ENCODE measurements around the gene IGFN1. TPM values are rescaled to one million over a fixed set of nuclear protein-coding genes. Genes with fewer than 3 reads are reported as not detected.

The IGFN1 gene
- total RNA-seq, 1 experiment from 2014 or later: not detected

DNA sequence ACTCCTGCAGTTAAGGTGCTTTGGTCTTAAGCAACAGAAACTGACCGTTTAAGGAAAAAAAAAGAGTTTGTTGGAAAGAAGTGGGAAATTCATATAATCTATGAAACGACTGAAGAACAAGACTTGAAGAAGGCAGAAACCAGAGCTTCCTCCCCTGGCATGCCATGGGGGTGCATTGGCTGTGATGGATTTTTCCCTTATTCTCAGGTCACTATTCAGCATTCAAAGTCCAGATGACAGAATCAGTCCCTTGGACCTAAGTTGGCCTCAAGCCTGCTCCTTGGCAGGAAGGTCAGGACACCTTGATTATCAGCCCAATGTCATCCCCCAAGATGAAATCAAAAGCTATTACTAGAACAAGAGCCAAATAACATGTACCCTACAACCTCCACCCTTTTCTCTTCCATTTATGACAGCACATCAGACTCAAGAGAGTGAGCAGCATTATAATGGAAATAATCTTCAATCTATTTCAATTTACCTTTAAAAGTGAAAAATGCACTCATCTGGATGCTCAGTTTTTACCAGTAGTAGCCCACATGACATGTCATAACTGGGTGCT, 20.6 kb upstream of the IGFN1 start:
- Histone ChIP-seq H2BK5ac (ENCODE audit: insufficient read length, low read length) (no peak overlapping the region), H2BK120ac (ENCODE audit: low read depth, low read length, poor library complexity, severe bottlenecking) (no peak overlapping the region), H3K4me2 (ENCODE audit: insufficient read depth, insufficient read length, low read length) (peak overlapping the region; percentile 76), H3K9me3 (ENCODE audit: control insufficient read depth, low read depth, low read length) (no peaks in the 10 kb centered on the region), H3T11ph (ENCODE audit: low read length) (no peak overlapping the region), H3K4me1 (ENCODE audit: insufficient read depth, low read length) (no peaks in the 10 kb centered on the region), H2BK20ac (ENCODE audit: low read depth, low read length, poor library complexity, severe bottlenecking) (no peak overlapping the region), H3K18ac (ENCODE audit: insufficient read length, low read depth, low read length) (no peak overlapping the region), H3K79me1 (ENCODE audit: insufficient read depth, low read depth, low read length, poor library complexity, severe bottlenecking) (no peaks in the 10 kb centered on the region), H3K4ac (ENCODE audit: low read depth, low read length) (no peak overlapping the region), H3K27ac (ENCODE audit: insufficient read length, low read depth, low read length) (no peak overlapping the region), H4K91ac (ENCODE audit: insufficient read length, low read depth, low read length) (no peak overlapping the region), H2BK12ac (ENCODE audit: insufficient read length, low read depth, low read length) (no peak overlapping the region), H3K56ac (ENCODE audit: insufficient read length, low read depth, low read length) (no peak overlapping the region), H2BK15ac (ENCODE audit: low read depth, low read length) (no peak overlapping the region), H2AK5ac (ENCODE audit: insufficient read length, low read length) (no peak overlapping the region), H4K5ac (ENCODE audit: insufficient read length, low read depth, low read length) (no peak overlapping the region), H4K20me1 (ENCODE audit: control insufficient read depth, insufficient read depth, insufficient read length) (no peaks in the 10 kb centered on the region), H3K27me3 (ENCODE audit: insufficient read depth, low read length) (no peaks in the 10 kb centered on the region), H3K23me2 (ENCODE audit: insufficient read length, low read depth, low read length, poor library complexity, severe bottlenecking) (peaks cover 8% of the 10 kb centered on the region), H3K79me2 (ENCODE audit: insufficient read depth, low read length) (no peaks in the 10 kb centered on the region), H3K14ac (ENCODE audit: insufficient read depth, low read length) (no peak overlapping the region; the same call in 1 of the 2 replicates), H3K9ac (ENCODE audit: extremely low read depth, insufficient read length, low read length) (no peak overlapping the region), H4K8ac (replicated peaks; ENCODE audit: insufficient read length, low read depth, low read length) (no peak overlapping the region), H3K23ac (ENCODE audit: insufficient read length, low read depth, low read length) (no peak overlapping the region), H2AFZ (ENCODE audit: low read length) (no peak overlapping the region)
- peak overlapping the region in 1 of 3 experiments; percentile 89; a peak in 2 of 7 replicates for H3K27ac Mint-ChIP-seq
- peaks cover 14 to 15% of the 10 kb centered on the region in 2 experiments for H3K4me1 Mint-ChIP-seq
- no peak for DNase-seq
- no peaks in the 10 kb centered on the region for H3K36me3 Mint-ChIP-seq (ENCODE audit: insufficient read depth in 1 of 3, low read depth in 3 of 3)
- peaks cover 26% of the 10 kb centered on the region for H3K27me3 Mint-ChIP-seq (ENCODE audit: low read depth)
- peak overlapping the region; percentile 76 to 81; a peak in 3 of 5 replicates for H3K4me3 Mint-ChIP-seq
- TF ChIP-seq, protein P1, sequence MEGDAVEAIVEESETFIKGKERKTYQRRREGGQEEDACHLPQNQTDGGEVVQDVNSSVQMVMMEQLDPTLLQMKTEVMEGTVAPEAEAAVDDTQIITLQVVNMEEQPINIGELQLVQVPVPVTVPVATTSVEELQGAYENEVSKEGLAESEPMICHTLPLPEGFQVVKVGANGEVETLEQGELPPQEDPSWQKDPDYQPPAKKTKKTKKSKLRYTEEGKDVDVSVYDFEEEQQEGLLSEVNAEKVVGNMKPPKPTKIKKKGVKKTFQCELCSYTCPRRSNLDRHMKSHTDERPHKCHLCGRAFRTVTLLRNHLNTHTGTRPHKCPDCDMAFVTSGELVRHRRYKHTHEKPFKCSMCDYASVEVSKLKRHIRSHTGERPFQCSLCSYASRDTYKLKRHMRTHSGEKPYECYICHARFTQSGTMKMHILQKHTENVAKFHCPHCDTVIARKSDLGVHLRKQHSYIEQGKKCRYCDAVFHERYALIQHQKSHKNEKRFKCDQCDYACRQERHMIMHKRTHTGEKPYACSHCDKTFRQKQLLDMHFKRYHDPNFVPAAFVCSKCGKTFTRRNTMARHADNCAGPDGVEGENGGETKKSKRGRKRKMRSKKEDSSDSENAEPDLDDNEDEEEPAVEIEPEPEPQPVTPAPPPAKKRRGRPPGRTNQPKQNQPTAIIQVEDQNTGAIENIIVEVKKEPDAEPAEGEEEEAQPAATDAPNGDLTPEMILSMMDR (conservative IDR thresholded peaks at IDR 0.05): no peak
- H3K9me3 Mint-ChIP-seq: no peaks in the 10 kb centered on the region; a peak in 1 of 5 replicates
- no CpG with 5 or more reads among the region's 2 CpGs for WGBS (ENCODE audit: extremely low coverage, insufficient read length, low lambda C conversion rate)
